ENCODE results near the gene ITPA. TPM values are rescaled to one million over a fixed set of nuclear protein-coding genes. Genes with fewer than 3 reads are reported as not detected.

Gene ITPA
- total and polyA plus RNA-seq, 2 of the 13 experiments (the other 11 are each of a cell fraction or from before 2014, with no cell fraction given) = 60.1 to 103 TPM

- TF ChIP-seq BCLAF1 (IDR thresholded peaks at IDR 0.05) (no peak), ZNF572 (CRISPR knock-in tag; IDR thresholded peaks at IDR 0.05) (peak; percentile 62), ZKSCAN1 (IDR thresholded peaks at IDR 0.05; ENCODE audit: low read length) (no peak), HIVEP1 (CRISPR knock-in tag; IDR thresholded peaks at IDR 0.05) (peak; percentile 85), HES4 (CRISPR knock-in tag; IDR thresholded peaks at IDR 0.05; ENCODE audit: borderline replicate concordance) (peak; percentile 88; the same call in 1 of the 2 replicates), PCBP1 (IDR thresholded peaks at IDR 0.05; ENCODE audit: borderline replicate concordance, low read depth, low read length) (peak; percentile 97), TCF12 (IDR thresholded peaks at IDR 0.05) (no peak), TCF12 (CRISPR knock-in tag; IDR thresholded peaks at IDR 0.05) (peak; percentile 89; the same call in 1 of the 2 replicates), KDM5B (CRISPR knock-in tag; IDR thresholded peaks at IDR 0.05; ENCODE audit: borderline replicate concordance) (peak; percentile 75; the same call in 1 of the 2 replicates), ZSCAN21 (CRISPR knock-in tag; IDR thresholded peaks at IDR 0.05; ENCODE audit: borderline replicate concordance) (peak; percentile 90; the same call in 1 of the 2 replicates), MAFK (conservative IDR thresholded peaks at IDR 0.05 in 1 of 2, IDR thresholded peaks at IDR 0.05 in 1 of 2; ENCODE audit: low read length in 2 of 2) (no peak), ZNF263 (CRISPR knock-in tag; IDR thresholded peaks at IDR 0.05) (peak; percentile 88), IKZF5 (CRISPR knock-in tag; IDR thresholded peaks at IDR 0.05) (peak; percentile 95), MTA1 (CRISPR knock-in tag; IDR thresholded peaks at IDR 0.05; ENCODE audit: borderline replicate concordance) (peak; percentile 96; the same call in 1 of the 2 replicates), ZBTB20 (CRISPR knock-in tag; IDR thresholded peaks at IDR 0.05; ENCODE audit: borderline replicate concordance, low read depth) (peak; percentile 87; the same call in 1 of the 2 replicates), ZNF616 (CRISPR knock-in tag; IDR thresholded peaks at IDR 0.05; ENCODE audit: low read depth) (no peak), ZNF788 (CRISPR knock-in tag; IDR thresholded peaks at IDR 0.05; ENCODE audit: borderline replicate concordance) (peak; percentile 90), ZNF773 (CRISPR knock-in tag; IDR thresholded peaks at IDR 0.05; ENCODE audit: borderline replicate concordance) (no peak; the same call in 1 of the 2 replicates), ZNF670 (CRISPR knock-in tag; IDR thresholded peaks at IDR 0.05; ENCODE audit: borderline replicate concordance) (peak; percentile 89; the same call in 1 of the 2 replicates)
- TF ChIP-seq, protein P1, sequence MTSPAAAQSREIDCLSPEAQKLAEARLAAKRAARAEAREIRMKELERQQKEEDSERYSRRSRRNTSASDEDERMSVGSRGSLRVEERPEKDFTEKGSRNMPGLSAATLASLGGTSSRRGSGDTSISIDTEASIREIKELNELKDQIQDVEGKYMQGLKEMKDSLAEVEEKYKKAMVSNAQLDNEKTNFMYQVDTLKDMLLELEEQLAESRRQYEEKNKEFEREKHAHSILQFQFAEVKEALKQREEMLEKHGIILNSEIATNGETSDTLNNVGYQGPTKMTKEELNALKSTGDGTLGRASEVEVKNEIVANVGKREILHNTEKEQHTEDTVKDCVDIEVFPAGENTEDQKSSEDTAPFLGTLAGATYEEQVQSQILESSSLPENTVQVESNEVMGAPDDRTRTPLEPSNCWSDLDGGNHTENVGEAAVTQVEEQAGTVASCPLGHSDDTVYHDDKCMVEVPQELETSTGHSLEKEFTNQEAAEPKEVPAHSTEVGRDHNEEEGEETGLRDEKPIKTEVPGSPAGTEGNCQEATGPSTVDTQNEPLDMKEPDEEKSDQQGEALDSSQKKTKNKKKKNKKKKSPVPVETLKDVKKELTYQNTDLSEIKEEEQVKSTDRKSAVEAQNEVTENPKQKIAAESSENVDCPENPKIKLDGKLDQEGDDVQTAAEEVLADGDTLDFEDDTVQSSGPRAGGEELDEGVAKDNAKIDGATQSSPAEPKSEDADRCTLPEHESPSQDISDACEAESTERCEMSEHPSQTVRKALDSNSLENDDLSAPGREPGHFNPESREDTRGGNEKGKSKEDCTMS (CRISPR knock-in tag; conservative IDR thresholded peaks at IDR 0.05) = no peak
- TF ChIP-seq, protein P2, sequence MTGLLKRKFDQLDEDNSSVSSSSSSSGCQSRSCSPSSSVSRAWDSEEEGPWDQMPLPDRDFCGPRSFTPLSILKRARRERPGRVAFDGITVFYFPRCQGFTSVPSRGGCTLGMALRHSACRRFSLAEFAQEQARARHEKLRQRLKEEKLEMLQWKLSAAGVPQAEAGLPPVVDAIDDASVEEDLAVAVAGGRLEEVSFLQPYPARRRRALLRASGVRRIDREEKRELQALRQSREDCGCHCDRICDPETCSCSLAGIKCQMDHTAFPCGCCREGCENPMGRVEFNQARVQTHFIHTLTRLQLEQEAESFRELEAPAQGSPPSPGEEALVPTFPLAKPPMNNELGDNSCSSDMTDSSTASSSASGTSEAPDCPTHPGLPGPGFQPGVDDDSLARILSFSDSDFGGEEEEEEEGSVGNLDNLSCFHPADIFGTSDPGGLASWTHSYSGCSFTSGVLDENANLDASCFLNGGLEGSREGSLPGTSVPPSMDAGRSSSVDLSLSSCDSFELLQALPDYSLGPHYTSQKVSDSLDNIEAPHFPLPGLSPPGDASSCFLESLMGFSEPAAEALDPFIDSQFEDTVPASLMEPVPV (CRISPR knock-in tag; IDR thresholded peaks at IDR 0.05) = no peak
Measured at GRCh38 chr20:3168079-3168828, 41.0 kb upstream of the ITPA start (continued).

Data from HepG2 (cell line).